Endodermal cell (in vitro differentiated cells): ENCODE results near the gene SBF2. TPM values are rescaled to one million over a fixed set of nuclear protein-coding genes. Genes with fewer than 3 reads are reported as not detected.
A peak's percentile ranks its signal among the peaks of the same experiment; 100 is the strongest.

Source experiments
- DNase-seq: peaks from one replicate; pipeline ENCODE4 v3.0.0-alpha.2; 2017
- H3K27ac ChIP-seq: 2 replicates; pipeline ENCODE4 v1.5.1; 2013; ENCODE audit warnings: mild to moderate bottlenecking, low read depth, low read length, moderate library complexity
- H3K27me3 ChIP-seq: 2 replicates; pipeline ENCODE4 v1.6.1; 2013; ENCODE audit warnings: mild to moderate bottlenecking, low read length, moderate library complexity; ENCODE audit not compliant: insufficient read depth, control insufficient read depth, poor library complexity, severe bottlenecking
- H3K36me3 ChIP-seq: 2 replicates; pipeline ENCODE4 v1.7.0; 2013; ENCODE audit warnings: mild to moderate bottlenecking, low read length, moderate library complexity; ENCODE audit not compliant: control insufficient read depth, insufficient read depth
- H3K4me1 ChIP-seq: one replicate; pipeline ENCODE4 v1.7.0; 2013; ENCODE audit warnings: low read length; ENCODE audit not compliant: control insufficient read depth, insufficient read depth
- H3K4me3 ChIP-seq: 2 replicates; pipeline ENCODE4 v1.5.1; 2013; ENCODE audit warnings: mild to moderate bottlenecking, low read length, moderate library complexity
- H3K9ac ChIP-seq: 2 replicates; pipeline ENCODE4 v1.6.1; 2013; ENCODE audit warnings: mild to moderate bottlenecking, low read length, moderate library complexity; ENCODE audit not compliant: poor library complexity, severe bottlenecking; ENCODE audit errors: extremely low read depth
- H3K9me3 ChIP-seq: 2 replicates; pipeline ENCODE4 v1.6.1; 2013; ENCODE audit warnings: mild to moderate bottlenecking, low read length, moderate library complexity; ENCODE audit not compliant: control insufficient read depth
- H3K27ac Mint-ChIP-seq: 2 replicates; pipeline ENCODE4 v1.8.0; 2020; ENCODE audit warnings: mixed read lengths
- H3K27me3 Mint-ChIP-seq: 2 replicates; pipeline ENCODE4 v1.8.0; 2021; ENCODE audit warnings: mild to moderate bottlenecking, mixed read lengths; ENCODE audit not compliant: insufficient read depth
- H3K36me3 Mint-ChIP-seq: 2 replicates; pipeline ENCODE4 v1.8.0; 2020; ENCODE audit warnings: low read depth, mixed read lengths
- H3K4me1 Mint-ChIP-seq: 2 replicates; pipeline ENCODE4 v1.8.0; 2020; ENCODE audit warnings: mixed read lengths
- H3K4me3 Mint-ChIP-seq: 2 replicates; pipeline ENCODE4 v1.8.0; 2020; ENCODE audit warnings: mild to moderate bottlenecking, moderate library complexity, mixed read lengths
- H3K9me3 Mint-ChIP-seq: 2 replicates; pipeline ENCODE4 v1.8.0; 2020; ENCODE audit warnings: mild to moderate bottlenecking, mixed read lengths
- CTCF ChIP-seq: fragments of 200-600 bp; sonication (generic); conservative IDR thresholded peaks from 2 replicates; pipeline ENCODE4 v1.5.0; 2021; ENCODE audit warnings: antibody characterized with exemption, mild to moderate bottlenecking
- WGBS, 2 experiments: methylation state at CpG; one replicate each; pipeline versions ENCODE4 v1.1.5 to v1.1.7; 2013; ENCODE audit warnings: missing lambda C conversion rate in 2 of 2, mixed read lengths in 1 of 2; ENCODE audit not compliant: insufficient coverage in 1 of 2, insufficient read length in 1 of 2; 5-methylcytosine and 5-hydroxymethylcytosine counted together
- total RNA-seq, 2 donors: library from RNA; stranded (reverse); fragmentation: NEBNext Ultra II Directional in 1 of 2; extraction: Animal tissue kit (Norgen Biotek cat#: 25700) in 1 of 2; gene quantifications; 2 replicates in 1 of 2; 3 replicates in 1 of 2; pipeline ENCODE4 v1.2.1, GENCODE V29; 2021

Gene SBF2
- total RNA-seq, 2 donors from 2014 or later = 27.1 to 32.5 TPM

- H3K4me1 Mint-ChIP-seq = peaks cover 52% of the 10 kb centered on the region
- peak; percentile 69 for TF ChIP-seq CTCF
- peak; percentile 57 for DNase-seq
- peaks cover 38% of the 10 kb centered on the region for H3K4me1 ChIP-seq
- H3K36me3 Mint-ChIP-seq = no peaks in the 10 kb centered on the region
- H3K27me3 ChIP-seq = peaks cover 5% of the 10 kb centered on the region
- H3K27ac Mint-ChIP-seq = no peak overlapping the region
- no peaks in the 10 kb centered on the region for H3K9me3 Mint-ChIP-seq
- no peak overlapping the region for H3K27ac ChIP-seq
- peaks cover 34% of the 10 kb centered on the region for H3K27me3 Mint-ChIP-seq
- H3K4me3 ChIP-seq = no peak overlapping the region
- no peak overlapping the region for H3K4me3 Mint-ChIP-seq
- no peaks in the 10 kb centered on the region for H3K9me3 ChIP-seq
- H3K9ac ChIP-seq = no peak overlapping the region
- H3K36me3 ChIP-seq = no peaks in the 10 kb centered on the region
- WGBS, 2 experiments = 59 to 71% methylated on average over 7 to 8 of the region's 8 CpGs
Observed at GRCh38 chr11:10322830-10323792, 29.1 kb upstream of the SBF2 start.

- 61 to 70% methylated on average over 2 of the region's 2 CpGs for WGBS, 2 experiments
- Mint-ChIP-seq H3K4me3 (no peak overlapping the region), H3K27me3 (peaks cover 36% of the 10 kb centered on the region), H3K9me3 (no peaks in the 10 kb centered on the region), H3K36me3 (no peaks in the 10 kb centered on the region), H3K4me1 (peaks cover 59% of the 10 kb centered on the region), H3K27ac (no peak overlapping the region)
- Histone ChIP-seq H3K9ac (no peak overlapping the region), H3K36me3 (no peaks in the 10 kb centered on the region), H3K27ac (no peak overlapping the region), H3K27me3 (peaks cover 5% of the 10 kb centered on the region), H3K9me3 (no peaks in the 10 kb centered on the region), H3K4me1 (peaks cover 37% of the 10 kb centered on the region), H3K4me3 (no peak overlapping the region)
- no peak for DNase-seq
- no peak for TF ChIP-seq CTCF
Observed at GRCh38 chr11:10322401-10322800, 28.4 kb upstream of the SBF2 start.

GRCh38 chr11:10320736-10321465 is 26.9 kb upstream of the SBF2 start:
- H3K27ac ChIP-seq = no peak overlapping the region
- H3K9me3 Mint-ChIP-seq = no peaks in the 10 kb centered on the region
- no peak overlapping the region for H3K9ac ChIP-seq
- no peaks in the 10 kb centered on the region for H3K36me3 ChIP-seq
- peaks cover 52% of the 10 kb centered on the region for H3K4me1 Mint-ChIP-seq
- no peaks in the 10 kb centered on the region for H3K9me3 ChIP-seq
- no peak overlapping the region for H3K4me3 Mint-ChIP-seq
- no peaks in the 10 kb centered on the region for H3K36me3 Mint-ChIP-seq
- TF ChIP-seq CTCF = no peak
- no peak for DNase-seq
- H3K27ac Mint-ChIP-seq = no peak overlapping the region
- peaks cover 5% of the 10 kb centered on the region for H3K27me3 ChIP-seq
- peaks cover 37% of the 10 kb centered on the region for H3K4me1 ChIP-seq
- H3K4me3 ChIP-seq = no peak overlapping the region
- H3K27me3 Mint-ChIP-seq = peaks cover 42% of the 10 kb centered on the region
- 99% methylated on average over 4 of the region's 4 CpGs; no CpG with 5 or more reads in 1 of the 2 experiments for WGBS, 2 experiments
